ACC112 (cell line): ENCODE results near the gene THSD7B.

Experiments
- H2AFZ ChIP-seq: fragments of 200-600 bp; sonication (generic); one replicate; pipeline ENCODE4 v1.6.0; 2017; ENCODE audit warnings: antibody characterized with exemption, low read length; ENCODE audit not compliant: unreplicated experiment
- H3K27ac ChIP-seq: fragments of 200-600 bp; sonication (generic); 2 replicates; pipeline ENCODE4 v1.5.1; 2014; ENCODE audit warnings: low read depth, mild to moderate bottlenecking, antibody characterized with exemption, low read length, moderate library complexity
- H3K27me3 ChIP-seq: fragments of 200-600 bp; sonication (generic); 2 replicates; pipeline ENCODE4 v1.6.1; 2014; ENCODE audit warnings: mild to moderate bottlenecking, antibody characterized with exemption, low read length, moderate library complexity, mixed read lengths; ENCODE audit not compliant: insufficient read depth
- H3K36me3 ChIP-seq: fragments of 200-600 bp; sonication (generic); 2 replicates; pipeline ENCODE4 v1.6.1; 2016; ENCODE audit warnings: mild to moderate bottlenecking, antibody characterized with exemption, low read length, moderate library complexity, mixed read lengths; ENCODE audit not compliant: insufficient read depth
- H3K4me1 ChIP-seq: fragments of 200-600 bp; sonication (generic); one replicate; pipeline ENCODE4 v1.6.1; 2016; ENCODE audit warnings: low read length, mixed read lengths; ENCODE audit not compliant: insufficient read depth, unreplicated experiment, control insufficient read depth
- H3K4me3 ChIP-seq: fragments of 200-600 bp; sonication (generic); 2 replicates; pipeline ENCODE4 v1.5.1; 2014; ENCODE audit warnings: mild to moderate bottlenecking, low read depth, low read length
- H3K79me2 ChIP-seq: fragments of 200-600 bp; sonication (generic); one replicate; pipeline ENCODE4 v1.6.0; 2016; ENCODE audit warnings: low read length; ENCODE audit not compliant: control insufficient read depth, unreplicated experiment, insufficient read depth

Gene THSD7B

GRCh38 chr2:137208431-137208891 lies 443.1 kb downstream of the THSD7B start:
- Histone ChIP-seq H3K4me1 (peaks cover 8% of the 10 kb centered on the region), H3K4me3 (no peak overlapping the region), H3K27ac (peak overlapping the region; percentile 24; the same call in 1 of the 2 replicates), H3K27me3 (no peaks in the 10 kb centered on the region), H3K79me2 (no peaks in the 10 kb centered on the region), H2AFZ (peak overlapping the region; percentile 84), H3K36me3 (no peaks in the 10 kb centered on the region)

- Histone ChIP-seq H3K27me3 (no peaks in the 10 kb centered on the region), H2AFZ (no peak overlapping the region), H3K4me1 (peaks cover 8% of the 10 kb centered on the region), H3K27ac (no peak overlapping the region), H3K4me3 (no peak overlapping the region), H3K79me2 (no peaks in the 10 kb centered on the region), H3K36me3 (no peaks in the 10 kb centered on the region)
Measured at GRCh38 chr2:137210039-137210438, 444.7 kb downstream of the THSD7B start.

- Histone ChIP-seq H3K4me1 (peaks cover 8% of the 10 kb centered on the region), H2AFZ (no peak overlapping the region), H3K79me2 (no peaks in the 10 kb centered on the region), H3K27ac (no peak overlapping the region), H3K36me3 (no peaks in the 10 kb centered on the region), H3K4me3 (no peak overlapping the region), H3K27me3 (no peaks in the 10 kb centered on the region)
Measured at GRCh38 chr2:137211761-137212160, 446.4 kb downstream of the THSD7B start.

- Histone ChIP-seq H2AFZ (no peak overlapping the region), H3K79me2 (no peaks in the 10 kb centered on the region), H3K36me3 (no peaks in the 10 kb centered on the region), H3K4me3 (no peak overlapping the region), H3K27me3 (no peaks in the 10 kb centered on the region), H3K27ac (peak overlapping the region; percentile 8; the same call in 1 of the 2 replicates), H3K4me1 (peaks cover 24% of the 10 kb centered on the region)
Measured at GRCh38 chr2:137220438-137220993, 455.2 kb downstream of the THSD7B start.

- Histone ChIP-seq H3K27me3 (no peaks in the 10 kb centered on the region), H3K36me3 (no peaks in the 10 kb centered on the region), H3K4me1 (peaks cover 24% of the 10 kb centered on the region), H3K27ac (no peak overlapping the region), H3K79me2 (no peaks in the 10 kb centered on the region), H2AFZ (no peak overlapping the region), H3K4me3 (no peak overlapping the region)
Measured at GRCh38 chr2:137221797-137222492, 456.6 kb downstream of the THSD7B start.

GRCh38 chr2:137223722-137224121 lies 458.4 kb downstream of the THSD7B start:
- Histone ChIP-seq H3K27me3 (no peaks in the 10 kb centered on the region), H3K36me3 (no peaks in the 10 kb centered on the region), H3K4me3 (no peak overlapping the region), H2AFZ (no peak overlapping the region), H3K79me2 (no peaks in the 10 kb centered on the region), H3K27ac (no peak overlapping the region), H3K4me1 (peaks cover 35% of the 10 kb centered on the region)

GRCh38 chr2:137228566-137228965 lies 463.2 kb downstream of the THSD7B start:
- Histone ChIP-seq H3K27me3 (no peaks in the 10 kb centered on the region), H3K27ac (peak overlapping the region; percentile 69), H3K79me2 (no peaks in the 10 kb centered on the region), H3K4me1 (peaks cover 37% of the 10 kb centered on the region), H3K4me3 (peak overlapping the region; percentile 17; the same call in 1 of the 2 replicates), H2AFZ (no peak overlapping the region), H3K36me3 (no peaks in the 10 kb centered on the region)

- Histone ChIP-seq H3K27me3 (no peaks in the 10 kb centered on the region), H3K79me2 (no peaks in the 10 kb centered on the region), H3K4me1 (peaks cover 37% of the 10 kb centered on the region), H3K4me3 (no peak overlapping the region), H3K36me3 (no peaks in the 10 kb centered on the region), H3K27ac (peak overlapping the region; percentile 69), H2AFZ (peak overlapping the region; percentile 35)
Measured at GRCh38 chr2:137229834-137230233, 464.5 kb downstream of the THSD7B start.

GRCh38 chr2:137231628-137232027 lies 466.3 kb downstream of the THSD7B start:
- Histone ChIP-seq H2AFZ (no peak overlapping the region), H3K36me3 (no peaks in the 10 kb centered on the region), H3K27me3 (no peaks in the 10 kb centered on the region), H3K4me1 (peaks cover 44% of the 10 kb centered on the region), H3K79me2 (no peaks in the 10 kb centered on the region), H3K27ac (no peak overlapping the region), H3K4me3 (no peak overlapping the region)

- H3K36me3 ChIP-seq = no peaks in the 10 kb centered on the region
- no peaks in the 10 kb centered on the region for H3K27me3 ChIP-seq
- H3K4me1 ChIP-seq = peaks cover 49% of the 10 kb centered on the region
- H3K27ac ChIP-seq = no peak overlapping the region
- no peak overlapping the region for H3K4me3 ChIP-seq
- H2AFZ ChIP-seq = no peak overlapping the region
- H3K79me2 ChIP-seq = no peaks in the 10 kb centered on the region
Measured at GRCh38 chr2:137232076-137232475, 466.7 kb downstream of the THSD7B start.

- H3K36me3 ChIP-seq = no peaks in the 10 kb centered on the region
- no peak overlapping the region for H2AFZ ChIP-seq
- H3K4me3 ChIP-seq = no peak overlapping the region
- no peak overlapping the region for H3K27ac ChIP-seq
- no peaks in the 10 kb centered on the region for H3K79me2 ChIP-seq
- H3K4me1 ChIP-seq = peaks cover 54% of the 10 kb centered on the region
- H3K27me3 ChIP-seq = no peaks in the 10 kb centered on the region
Measured at GRCh38 chr2:137233091-137233490, 467.7 kb downstream of the THSD7B start.
